ENCODE results near the gene PGA3.
"Not testable (repeated sequence)": the region's sequence is repeated elsewhere in the genome, so short reads cannot be mapped to it uniquely, and the experiment has no call there.

Gene PGA3

GRCh38 chr11:61212202-61212601, 8.9 kb downstream of the PGA3 start:
- not testable (repeated sequence) for H3K9me3 Mint-ChIP-seq, H3K27ac Mint-ChIP-seq, H3K27me3 Mint-ChIP-seq, DNase-seq, H3K4me3 Mint-ChIP-seq, ATAC-seq, H3K4me1 Mint-ChIP-seq

DNA sequence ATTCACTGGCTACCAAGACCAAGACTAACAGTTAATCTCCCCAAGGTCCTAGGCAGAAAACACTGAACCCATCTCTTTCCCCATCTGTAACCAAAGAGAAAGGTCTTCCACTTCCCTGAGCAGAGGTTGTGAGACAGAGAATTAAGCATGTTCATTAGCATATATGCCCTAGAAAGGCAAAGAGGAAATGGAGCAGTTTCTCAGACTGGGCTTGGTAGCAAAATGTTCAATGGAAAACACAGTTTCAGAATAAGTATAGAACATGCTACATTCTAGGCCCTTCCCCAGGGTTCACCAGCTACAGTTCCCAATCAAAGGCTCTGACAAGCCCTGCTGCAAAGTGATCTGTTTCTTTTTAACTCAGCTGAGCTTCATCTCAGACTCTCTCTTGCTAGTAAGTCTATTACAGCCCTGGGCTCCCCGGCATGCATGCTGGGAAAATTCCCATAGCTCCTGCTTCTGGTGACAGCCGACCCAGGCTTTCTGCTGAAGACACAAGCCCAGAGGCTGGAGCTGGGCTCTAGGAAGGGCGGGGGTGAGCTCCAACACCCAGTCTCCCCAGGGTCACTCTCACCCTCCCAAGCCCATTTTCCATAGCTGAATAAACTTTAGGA, 10.5 kb downstream of the PGA3 start:
- not testable (repeated sequence) for H3K27me3 Mint-ChIP-seq, H3K9me3 Mint-ChIP-seq, H3K27ac Mint-ChIP-seq, DNase-seq, ATAC-seq, H3K4me1 Mint-ChIP-seq, H3K4me3 Mint-ChIP-seq

DNA sequence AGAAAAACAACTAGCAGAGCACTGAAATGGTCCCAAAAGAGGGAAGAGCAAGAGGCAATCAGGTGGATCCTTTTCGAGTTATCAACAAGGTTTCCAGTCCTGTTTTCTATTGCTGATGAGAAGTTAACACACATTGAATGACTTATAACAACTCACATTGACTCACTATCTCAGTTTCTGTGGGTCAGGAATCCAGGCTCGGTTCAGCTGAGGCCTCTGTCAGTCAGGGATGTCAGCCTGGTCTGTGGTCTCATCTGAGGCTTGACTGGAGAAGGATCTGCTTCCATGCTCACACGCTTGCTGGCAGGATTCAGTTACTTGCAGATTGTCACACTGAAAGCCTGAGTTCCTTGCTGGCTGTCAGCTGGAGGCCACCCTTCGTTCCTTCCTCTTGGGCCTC, 15.0 kb downstream of the PGA3 start:
- H3K27me3 Mint-ChIP-seq, DNase-seq, ATAC-seq, H3K4me1 Mint-ChIP-seq, H3K4me3 Mint-ChIP-seq, H3K27ac Mint-ChIP-seq, H3K9me3 Mint-ChIP-seq: not testable (repeated sequence)

- ATAC-seq, H3K4me1 Mint-ChIP-seq, DNase-seq, H3K9me3 Mint-ChIP-seq, H3K27me3 Mint-ChIP-seq, H3K4me3 Mint-ChIP-seq, H3K27ac Mint-ChIP-seq: not testable (repeated sequence)
Measured at GRCh38 chr11:61219016-61219415, 15.7 kb downstream of the PGA3 start.

DNA sequence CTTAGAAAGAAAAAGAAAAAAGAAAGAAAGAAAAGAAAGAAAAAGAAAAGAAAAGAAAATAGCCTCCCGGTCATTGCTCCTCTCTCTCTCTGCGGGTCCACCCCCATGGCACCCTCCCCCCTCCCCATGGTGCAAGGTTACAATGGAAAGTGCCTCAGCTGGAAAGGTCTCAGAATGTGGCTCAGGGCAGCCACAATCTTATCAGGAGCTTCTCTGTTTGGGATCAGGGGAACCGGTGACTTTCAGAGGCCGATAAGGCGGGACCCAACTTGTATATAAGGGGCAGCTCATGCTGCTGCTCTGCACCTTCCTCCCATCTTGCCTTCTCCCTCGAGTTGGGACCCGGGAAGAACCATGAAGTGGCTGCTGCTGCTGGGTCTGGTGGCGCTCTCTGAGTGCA, 18.7 kb downstream of the PGA3 start, which contains the start of gene PGA4:
TSS of gene PGA4 (plus strand) at position 301 of the 400 bp plus-strand sequence. CDS start at position 355, 54 bp downstream.
- ATAC-seq, H3K27ac Mint-ChIP-seq, DNase-seq, H3K4me1 Mint-ChIP-seq, H3K27me3 Mint-ChIP-seq, H3K4me3 Mint-ChIP-seq, H3K9me3 Mint-ChIP-seq: not testable (repeated sequence)

DNA sequence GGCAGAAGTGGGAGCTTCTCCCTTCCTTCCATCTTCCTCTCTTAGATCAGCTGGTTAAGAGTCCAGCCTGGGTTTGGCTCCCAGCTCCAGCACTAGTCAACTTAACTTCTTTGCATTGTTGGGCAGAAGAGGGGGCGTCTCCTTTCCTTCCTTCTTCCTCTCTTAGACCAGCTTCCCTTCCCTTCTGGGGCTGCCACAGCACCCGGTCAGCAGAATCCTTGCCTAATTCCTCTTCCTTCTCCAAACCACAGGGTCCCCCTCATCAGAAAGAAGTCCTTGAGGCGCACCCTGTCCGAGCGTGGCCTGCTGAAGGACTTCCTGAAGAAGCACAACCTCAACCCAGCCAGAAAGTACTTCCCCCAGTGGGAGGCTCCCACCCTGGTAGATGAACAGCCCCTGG, 19.4 kb downstream of the PGA3 start:
- DNase-seq, H3K4me1 Mint-ChIP-seq, H3K4me3 Mint-ChIP-seq, H3K27ac Mint-ChIP-seq, ATAC-seq, H3K27me3 Mint-ChIP-seq, H3K9me3 Mint-ChIP-seq: not testable (repeated sequence)

- not testable (repeated sequence) for H3K9me3 Mint-ChIP-seq, H3K27me3 Mint-ChIP-seq, ATAC-seq, DNase-seq, H3K4me1 Mint-ChIP-seq, H3K4me3 Mint-ChIP-seq, H3K27ac Mint-ChIP-seq
Measured at GRCh38 chr11:61226457-61227137, 23.3 kb downstream of the PGA3 start.

DNA sequence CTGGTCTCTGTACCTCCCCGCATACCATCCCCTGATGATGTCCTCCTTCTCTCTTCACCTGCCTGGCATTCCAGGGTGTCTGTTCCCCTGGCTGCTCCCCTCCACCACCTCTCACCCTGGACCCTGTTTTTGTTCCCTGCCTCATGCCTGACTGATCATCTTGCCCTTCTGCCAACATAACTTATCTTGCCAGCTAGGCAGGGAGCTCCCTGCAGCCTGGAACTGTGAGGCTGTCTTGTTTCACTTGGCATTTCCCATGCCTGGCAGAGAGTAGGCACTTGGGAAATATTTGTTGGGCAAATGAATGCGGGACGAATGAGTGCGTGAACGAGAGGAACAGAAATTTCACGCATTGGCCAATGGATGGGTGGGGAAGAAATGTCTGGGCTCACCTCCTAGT, 26.1 kb downstream of the PGA3 start:
- not testable (repeated sequence) for H3K4me1 Mint-ChIP-seq, H3K9me3 Mint-ChIP-seq, DNase-seq, H3K27me3 Mint-ChIP-seq, H3K4me3 Mint-ChIP-seq, ATAC-seq, H3K27ac Mint-ChIP-seq

DNA sequence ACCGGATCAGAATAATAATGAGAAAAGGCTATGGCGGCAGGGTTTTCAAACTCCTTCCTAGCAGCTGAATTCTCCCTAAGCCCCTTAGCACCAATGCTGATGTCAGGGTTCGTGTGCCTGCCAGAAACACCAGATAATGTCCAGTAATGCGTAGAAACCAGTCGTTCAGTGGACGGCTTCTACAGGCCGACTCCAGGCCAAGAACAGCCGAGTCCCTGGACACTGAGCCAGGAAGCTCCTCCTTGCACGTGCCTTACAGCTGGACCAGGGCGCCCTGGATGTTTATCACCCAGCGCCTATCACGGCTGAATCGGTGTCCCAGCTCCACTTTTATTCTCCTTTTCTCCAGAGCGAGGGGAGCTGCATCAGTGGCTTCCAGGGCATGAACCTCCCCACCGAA, 27.7 kb downstream of the PGA3 start:
- not testable (repeated sequence) for DNase-seq, H3K4me3 Mint-ChIP-seq, H3K27me3 Mint-ChIP-seq, H3K27ac Mint-ChIP-seq, H3K4me1 Mint-ChIP-seq, H3K9me3 Mint-ChIP-seq, ATAC-seq

DNA sequence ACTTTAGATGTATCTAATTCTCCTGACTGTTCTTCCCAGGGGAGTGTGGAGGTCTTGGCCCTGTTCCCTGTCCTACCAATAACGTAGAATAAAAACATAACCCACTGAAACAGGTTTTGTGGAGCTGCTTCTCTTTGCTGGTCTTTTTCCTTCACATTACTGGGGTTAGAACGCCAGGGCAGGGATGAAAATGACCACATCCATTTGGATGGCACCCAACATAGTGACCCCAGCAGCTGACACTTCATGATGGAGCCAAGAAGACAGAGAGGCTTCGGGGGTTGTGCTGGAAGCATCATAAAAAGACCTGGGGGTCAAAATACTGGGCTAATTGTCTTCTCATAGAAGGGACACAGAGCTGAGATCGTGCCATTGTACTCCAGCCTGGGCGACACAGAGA, 28.3 kb downstream of the PGA3 start:
- H3K4me3 Mint-ChIP-seq, DNase-seq, H3K9me3 Mint-ChIP-seq, ATAC-seq, H3K27ac Mint-ChIP-seq, H3K27me3 Mint-ChIP-seq, H3K4me1 Mint-ChIP-seq: not testable (repeated sequence)

- H3K9me3 Mint-ChIP-seq, H3K4me3 Mint-ChIP-seq, DNase-seq, H3K4me1 Mint-ChIP-seq, H3K27ac Mint-ChIP-seq, ATAC-seq, H3K27me3 Mint-ChIP-seq: not testable (repeated sequence)
Measured at GRCh38 chr11:61232548-61233145, 29.3 kb downstream of the PGA3 start.

DNA sequence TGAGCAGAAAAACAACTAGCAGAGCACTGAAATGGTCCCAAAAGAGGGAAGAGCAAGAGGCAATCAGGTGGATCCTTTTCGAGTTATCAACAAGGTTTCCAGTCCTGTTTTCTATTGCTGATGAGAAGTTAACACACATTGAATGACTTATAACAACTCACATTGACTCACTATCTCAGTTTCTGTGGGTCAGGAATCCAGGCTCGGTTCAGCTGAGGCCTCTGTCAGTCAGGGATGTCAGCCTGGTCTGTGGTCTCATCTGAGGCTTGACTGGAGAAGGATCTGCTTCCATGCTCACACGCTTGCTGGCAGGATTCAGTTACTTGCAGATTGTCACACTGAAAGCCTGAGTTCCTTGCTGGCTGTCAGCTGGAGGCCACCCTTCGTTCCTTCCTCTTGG, 33.8 kb downstream of the PGA3 start:
- H3K4me3 Mint-ChIP-seq, H3K9me3 Mint-ChIP-seq, ATAC-seq, H3K27me3 Mint-ChIP-seq, H3K27ac Mint-ChIP-seq, H3K4me1 Mint-ChIP-seq, DNase-seq: not testable (repeated sequence)

- H3K27me3 Mint-ChIP-seq, H3K9me3 Mint-ChIP-seq, ATAC-seq, H3K27ac Mint-ChIP-seq, DNase-seq, H3K4me3 Mint-ChIP-seq, H3K4me1 Mint-ChIP-seq: not testable (repeated sequence)
Measured at GRCh38 chr11:61240288-61240687, 37.0 kb downstream of the PGA3 start.

DNA sequence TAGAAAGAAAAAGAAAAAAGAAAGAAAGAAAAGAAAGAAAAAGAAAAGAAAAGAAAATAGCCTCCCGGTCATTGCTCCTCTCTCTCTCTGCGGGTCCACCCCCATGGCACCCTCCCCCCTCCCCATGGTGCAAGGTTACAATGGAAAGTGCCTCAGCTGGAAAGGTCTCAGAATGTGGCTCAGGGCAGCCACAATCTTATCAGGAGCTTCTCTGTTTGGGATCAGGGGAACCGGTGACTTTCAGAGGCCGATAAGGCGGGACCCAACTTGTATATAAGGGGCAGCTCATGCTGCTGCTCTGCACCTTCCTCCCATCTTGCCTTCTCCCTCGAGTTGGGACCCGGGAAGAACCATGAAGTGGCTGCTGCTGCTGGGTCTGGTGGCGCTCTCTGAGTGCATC, 37.6 kb downstream of the PGA3 start, which contains the start of gene PGA5:
TSS of gene PGA5 (plus strand) at position 301 of the 400 bp plus-strand sequence. CDS start at position 353, 52 bp downstream.
- not testable (repeated sequence) for H3K27me3 Mint-ChIP-seq, H3K4me1 Mint-ChIP-seq, H3K27ac Mint-ChIP-seq, ATAC-seq, H3K4me3 Mint-ChIP-seq, H3K9me3 Mint-ChIP-seq, DNase-seq

DNA sequence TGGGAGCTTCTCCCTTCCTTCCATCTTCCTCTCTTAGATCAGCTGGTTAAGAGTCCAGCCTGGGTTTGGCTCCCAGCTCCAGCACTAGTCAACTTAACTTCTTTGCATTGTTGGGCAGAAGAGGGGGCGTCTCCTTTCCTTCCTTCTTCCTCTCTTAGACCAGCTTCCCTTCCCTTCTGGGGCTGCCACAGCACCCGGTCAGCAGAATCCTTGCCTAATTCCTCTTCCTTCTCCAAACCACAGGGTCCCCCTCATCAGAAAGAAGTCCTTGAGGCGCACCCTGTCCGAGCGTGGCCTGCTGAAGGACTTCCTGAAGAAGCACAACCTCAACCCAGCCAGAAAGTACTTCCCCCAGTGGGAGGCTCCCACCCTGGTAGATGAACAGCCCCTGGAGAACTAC, 38.2 kb downstream of the PGA3 start:
- not testable (repeated sequence) for H3K27ac Mint-ChIP-seq, H3K9me3 Mint-ChIP-seq, DNase-seq, H3K27me3 Mint-ChIP-seq, H3K4me1 Mint-ChIP-seq, ATAC-seq, H3K4me3 Mint-ChIP-seq

DNA sequence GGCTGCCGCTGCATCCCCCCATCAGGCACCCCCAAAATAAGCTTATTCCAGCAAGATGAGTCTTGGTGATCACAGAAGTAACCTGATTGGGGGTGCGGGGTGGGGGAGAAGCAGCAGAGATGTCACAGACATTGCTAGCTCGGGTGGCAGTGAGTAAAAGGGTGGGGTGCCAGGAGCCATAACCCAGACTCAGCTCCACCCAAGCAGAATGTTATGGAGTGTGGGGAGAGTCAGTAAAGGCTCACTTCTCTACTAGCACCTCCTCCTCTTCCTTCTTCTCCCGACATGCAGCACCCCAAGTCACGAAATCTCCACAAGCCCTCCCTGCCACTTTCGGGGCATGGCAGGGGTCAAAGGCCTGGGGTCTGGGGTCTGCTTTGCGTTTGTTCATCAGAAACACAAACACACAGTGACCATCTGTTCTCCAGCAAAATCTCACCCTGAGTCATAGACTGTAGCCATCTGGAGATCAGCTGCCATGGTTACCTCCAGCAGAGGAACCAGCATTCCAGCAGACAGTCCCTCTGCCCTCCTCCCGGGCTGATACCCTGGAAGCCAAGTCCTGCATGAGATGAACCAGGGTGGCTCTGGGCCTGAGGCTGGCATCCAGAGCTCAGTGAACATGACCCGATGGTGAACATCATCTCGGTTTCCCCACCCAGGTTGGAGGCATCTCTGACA, 42.1 kb downstream of the PGA3 start:
- H3K9me3 Mint-ChIP-seq, H3K4me1 Mint-ChIP-seq, H3K27me3 Mint-ChIP-seq, H3K4me3 Mint-ChIP-seq, H3K27ac Mint-ChIP-seq, DNase-seq, ATAC-seq: not testable (repeated sequence)

Data from stimulated activated naive CD8-positive, alpha-beta T cell treated with anti-CD3 and anti-CD28 coated beads, Interleukin-15, amount 100 ng/mL, for 72 hours (primary cell).